PC-9 (cell line): Measurements from ENCODE around the gene TIGAR.
A peak's percentile ranks its signal among the peaks of the same experiment; 100 is the strongest.

Experiments
- EZH2 ChIP-seq: fragments of 200-600 bp; sonication (generic); IDR thresholded peaks from 2 replicates; pipeline ENCODE4 v1.8.0; 2017; ENCODE audit warnings: antibody characterized with exemption, low read depth
- TF ChIP-seq, protein P1 (sequence below): fragments of 200-600 bp; sonication (generic); conservative IDR thresholded peaks from 2 replicates; pipeline ENCODE4 v1.6.1; 2017; ENCODE audit warnings: mixed run types, antibody characterized with exemption, mild to moderate bottlenecking, moderate library complexity

DNA sequence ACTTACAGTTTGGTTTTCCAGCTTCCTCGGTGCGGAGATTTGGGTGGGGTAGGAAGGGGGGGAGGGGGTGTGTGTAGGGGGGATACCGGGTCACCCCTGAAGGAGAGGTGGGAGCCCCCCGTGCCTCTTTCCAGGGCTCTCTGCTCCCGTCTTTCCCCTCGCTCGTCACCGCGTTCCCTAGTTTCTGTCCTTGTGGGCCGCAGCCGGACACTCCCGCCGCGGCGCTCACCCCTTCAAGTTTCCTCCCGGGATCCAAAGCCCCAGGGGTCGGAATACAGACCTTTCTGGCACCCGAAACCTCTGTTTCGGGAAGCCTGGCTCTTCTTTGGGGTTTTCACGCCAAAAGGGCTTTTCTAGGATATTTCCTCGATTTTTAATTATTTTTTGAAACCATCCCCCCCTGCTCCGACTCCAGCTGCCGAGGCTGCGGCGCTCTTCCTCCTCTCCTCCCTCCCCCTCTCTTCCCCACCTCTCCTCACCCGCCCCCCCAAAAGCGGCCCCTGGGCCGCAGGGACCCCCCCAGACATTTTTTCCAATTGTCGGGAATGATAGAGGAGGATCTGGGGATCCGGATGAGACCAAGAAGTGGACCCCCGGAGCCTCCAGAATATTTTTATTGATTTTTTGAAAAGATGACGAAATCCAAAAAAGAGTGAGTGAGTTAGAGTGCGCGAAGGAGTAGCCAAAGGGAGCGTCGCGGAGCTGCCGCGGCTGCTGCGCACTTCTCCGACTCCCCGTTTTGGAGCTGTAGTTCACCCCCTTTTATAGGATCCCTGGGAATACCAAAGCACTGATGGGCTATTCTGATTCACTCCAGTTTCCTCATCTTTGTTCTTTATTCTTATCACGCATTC lies 45.8 kb upstream of the TIGAR start:
- TF ChIP-seq, protein P1, sequence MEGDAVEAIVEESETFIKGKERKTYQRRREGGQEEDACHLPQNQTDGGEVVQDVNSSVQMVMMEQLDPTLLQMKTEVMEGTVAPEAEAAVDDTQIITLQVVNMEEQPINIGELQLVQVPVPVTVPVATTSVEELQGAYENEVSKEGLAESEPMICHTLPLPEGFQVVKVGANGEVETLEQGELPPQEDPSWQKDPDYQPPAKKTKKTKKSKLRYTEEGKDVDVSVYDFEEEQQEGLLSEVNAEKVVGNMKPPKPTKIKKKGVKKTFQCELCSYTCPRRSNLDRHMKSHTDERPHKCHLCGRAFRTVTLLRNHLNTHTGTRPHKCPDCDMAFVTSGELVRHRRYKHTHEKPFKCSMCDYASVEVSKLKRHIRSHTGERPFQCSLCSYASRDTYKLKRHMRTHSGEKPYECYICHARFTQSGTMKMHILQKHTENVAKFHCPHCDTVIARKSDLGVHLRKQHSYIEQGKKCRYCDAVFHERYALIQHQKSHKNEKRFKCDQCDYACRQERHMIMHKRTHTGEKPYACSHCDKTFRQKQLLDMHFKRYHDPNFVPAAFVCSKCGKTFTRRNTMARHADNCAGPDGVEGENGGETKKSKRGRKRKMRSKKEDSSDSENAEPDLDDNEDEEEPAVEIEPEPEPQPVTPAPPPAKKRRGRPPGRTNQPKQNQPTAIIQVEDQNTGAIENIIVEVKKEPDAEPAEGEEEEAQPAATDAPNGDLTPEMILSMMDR = no peak
- peak; percentile 43; the same call in 1 of the 2 replicates for TF ChIP-seq EZH2
